HFFc6 (cell line): ENCODE results near the gene AKAP6. TPM values are rescaled to one million over a fixed set of nuclear protein-coding genes. Genes with fewer than 3 reads are reported as not detected.

Experiments
- DNase-seq: peaks from one replicate; pipeline ENCODE4 v3.0.0-alpha.2; 2018
- H3K27ac Mint-ChIP-seq: 2 replicates; pipeline ENCODE4 v1.8.0; 2020; ENCODE audit warnings: mild to moderate bottlenecking, mixed read lengths
- H3K27me3 Mint-ChIP-seq: 2 replicates; pipeline ENCODE4 v1.8.0; 2021; ENCODE audit warnings: mild to moderate bottlenecking, moderate library complexity, mixed read lengths; ENCODE audit not compliant: insufficient read depth
- H3K36me3 Mint-ChIP-seq: 2 replicates; pipeline ENCODE4 v1.8.0; 2021; ENCODE audit warnings: low read depth, mixed read lengths
- H3K4me1 Mint-ChIP-seq: 2 replicates; pipeline ENCODE4 v1.8.0; 2020; ENCODE audit warnings: low read depth, mixed read lengths
- H3K4me3 Mint-ChIP-seq: 2 replicates; pipeline ENCODE4 v1.8.0; 2020; ENCODE audit warnings: mild to moderate bottlenecking, moderate library complexity, mixed read lengths
- H3K9me3 Mint-ChIP-seq: 2 replicates; pipeline ENCODE4 v1.8.0; 2020; ENCODE audit warnings: mild to moderate bottlenecking, mixed read lengths
- CTCF ChIP-seq: fragments of 200-600 bp; sonication (generic); IDR thresholded peaks from 2 replicates; pipeline ENCODE4 v1.5.0; 2021; ENCODE audit warnings: antibody characterized with exemption, mild to moderate bottlenecking
- total RNA-seq, 6 experiments: library from RNA; stranded (reverse); fragmentation: NEBNext Ultra II Directional; extraction: Animal tissue kit (Norgen Biotek cat#: 25700); gene quantifications; 2 replicates in 1 of 6; 3 replicates in 5 of 6; pipeline ENCODE4 v1.2.3, GENCODE V29; 2021

AKAP6 gene
- total RNA-seq, 6 experiments from 2014 or later: 6.1 to 9.8 (median 6.5) TPM

GRCh38 chr14:32588448-32589320, 259.6 kb downstream of the AKAP6 start:
- TF ChIP-seq CTCF: peak; percentile 93
- DNase-seq: peak; percentile 56
- peak overlapping the region; percentile 35; the same call in 1 of the 2 replicates for H3K27ac Mint-ChIP-seq
- H3K9me3 Mint-ChIP-seq: peaks cover 3% of the 10 kb centered on the region; the same call in 1 of the 2 replicates
- peaks cover 54% of the 10 kb centered on the region for H3K4me1 Mint-ChIP-seq
- no peaks in the 10 kb centered on the region for H3K36me3 Mint-ChIP-seq
- H3K4me3 Mint-ChIP-seq: no peak overlapping the region
- H3K27me3 Mint-ChIP-seq: peaks cover 3% of the 10 kb centered on the region; the same call in 1 of the 2 replicates

- H3K4me3 Mint-ChIP-seq: no peak overlapping the region
- DNase-seq: no peak
- no peak overlapping the region for H3K27ac Mint-ChIP-seq
- no peaks in the 10 kb centered on the region for H3K9me3 Mint-ChIP-seq
- no peak for TF ChIP-seq CTCF
- H3K27me3 Mint-ChIP-seq: no peaks in the 10 kb centered on the region; the same call in 1 of the 2 replicates
- H3K36me3 Mint-ChIP-seq: no peaks in the 10 kb centered on the region
- peaks cover 69% of the 10 kb centered on the region for H3K4me1 Mint-ChIP-seq
These were observed 261.1 kb downstream of the AKAP6 start for GRCh38 chr14:32590157-32590556.

GRCh38 chr14:32593290-32593942, 264.3 kb downstream of the AKAP6 start:
- DNase-seq: peak; percentile 93
- peak overlapping the region; percentile 87 for H3K27ac Mint-ChIP-seq
- TF ChIP-seq CTCF: no peak
- no peaks in the 10 kb centered on the region for H3K36me3 Mint-ChIP-seq
- no peaks in the 10 kb centered on the region; the same call in 1 of the 2 replicates for H3K27me3 Mint-ChIP-seq
- no peaks in the 10 kb centered on the region for H3K9me3 Mint-ChIP-seq
- peak overlapping the region; percentile 16 for H3K4me3 Mint-ChIP-seq
- peaks cover 93% of the 10 kb centered on the region for H3K4me1 Mint-ChIP-seq

GRCh38 chr14:32594766-32595165, 265.7 kb downstream of the AKAP6 start:
- Mint-ChIP-seq H3K4me3 (peak overlapping the region; percentile 54), H3K9me3 (no peaks in the 10 kb centered on the region), H3K27me3 (no peaks in the 10 kb centered on the region; the same call in 1 of the 2 replicates), H3K36me3 (no peaks in the 10 kb centered on the region), H3K4me1 (peaks cover 82% of the 10 kb centered on the region), H3K27ac (peak overlapping the region; percentile 87)
- DNase-seq: peak; percentile 68
- TF ChIP-seq CTCF: no peak

GRCh38 chr14:32595497-32595896, 266.4 kb downstream of the AKAP6 start:
- TF ChIP-seq CTCF: no peak
- no peaks in the 10 kb centered on the region for H3K36me3 Mint-ChIP-seq
- no peaks in the 10 kb centered on the region; the same call in 1 of the 2 replicates for H3K27me3 Mint-ChIP-seq
- H3K4me1 Mint-ChIP-seq: peaks cover 77% of the 10 kb centered on the region
- H3K27ac Mint-ChIP-seq: peak overlapping the region; percentile 87
- H3K4me3 Mint-ChIP-seq: no peak overlapping the region
- H3K9me3 Mint-ChIP-seq: no peaks in the 10 kb centered on the region
- DNase-seq: no peak
